Measurements from ENCODE around the gene MRPL27.
"Not testable (repeated sequence)": the region's sequence is repeated elsewhere in the genome, so short reads cannot be mapped to it uniquely, and the experiment has no call there.

The MRPL27 gene

DNA sequence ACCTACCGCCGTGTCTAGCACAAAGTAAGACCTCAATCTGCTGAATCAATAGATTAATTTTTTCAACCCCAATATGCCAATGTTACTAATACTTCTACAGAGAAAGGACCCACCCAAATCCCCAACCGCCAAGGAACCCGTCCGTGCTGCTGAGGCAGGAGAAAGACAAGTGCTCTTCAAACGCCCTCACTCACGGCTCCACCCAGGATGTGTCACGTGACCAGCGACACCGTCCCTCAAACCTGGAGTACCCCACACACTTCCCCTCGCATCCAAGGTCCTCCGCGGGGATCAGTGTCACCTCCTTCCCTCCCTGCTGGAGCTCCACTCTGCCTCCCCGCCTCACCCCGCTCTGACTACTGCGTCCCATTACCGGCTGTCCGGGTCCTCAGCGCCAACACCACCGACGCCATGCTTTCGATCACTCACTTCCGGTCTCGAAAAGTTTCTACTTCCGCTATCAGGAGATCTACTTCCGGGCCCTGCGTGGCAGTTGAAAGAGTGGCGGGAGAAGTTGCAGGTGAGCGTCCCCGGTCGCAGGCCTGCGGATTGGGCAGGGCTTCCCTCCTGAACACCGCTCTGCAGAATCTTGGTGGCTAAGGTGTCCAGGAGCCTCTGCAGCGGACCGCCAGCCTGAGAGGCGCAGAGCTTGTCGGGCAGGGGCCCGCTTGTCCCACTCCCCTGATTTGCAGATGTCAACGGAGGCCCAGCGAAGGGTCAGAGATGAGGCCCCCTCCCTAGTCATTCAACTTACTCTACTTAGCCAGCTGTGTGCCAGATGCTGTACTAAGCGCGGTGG, at the start of gene MRPL27, which contains the start of gene EME1:
MRPL27 (minus strand) TSS at position 427 of the 799 bp plus-strand sequence; CDS start at position 413, 14 bp downstream.
EME1 (plus strand) TSS at position 472 of the 799 bp plus-strand sequence. CDS start 1,980 bp downstream, outside the sequence.
- DNase-seq (ENCODE audit: low spot score): peak; percentile 84

DNA sequence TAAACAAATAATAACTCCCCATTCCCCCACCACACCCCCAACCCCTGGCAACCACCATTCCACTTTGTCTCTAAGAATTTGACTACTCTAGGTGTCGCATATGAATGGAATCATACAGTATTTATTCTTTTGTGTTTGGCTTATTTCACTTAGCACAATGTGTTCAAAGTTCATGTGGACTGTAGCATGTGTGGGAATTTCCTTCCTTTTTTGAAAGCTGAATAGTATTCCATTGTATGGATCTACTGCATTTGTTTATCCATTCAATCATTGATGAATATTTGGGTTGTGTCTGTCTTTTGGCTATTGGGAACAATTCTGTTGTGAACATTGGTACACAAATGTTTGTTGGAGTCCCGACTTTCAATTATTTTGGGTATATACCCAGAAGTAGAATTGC, 49.8 kb upstream of the MRPL27 start:
- no peak for DNase-seq (ENCODE audit: low spot score)

DNA sequence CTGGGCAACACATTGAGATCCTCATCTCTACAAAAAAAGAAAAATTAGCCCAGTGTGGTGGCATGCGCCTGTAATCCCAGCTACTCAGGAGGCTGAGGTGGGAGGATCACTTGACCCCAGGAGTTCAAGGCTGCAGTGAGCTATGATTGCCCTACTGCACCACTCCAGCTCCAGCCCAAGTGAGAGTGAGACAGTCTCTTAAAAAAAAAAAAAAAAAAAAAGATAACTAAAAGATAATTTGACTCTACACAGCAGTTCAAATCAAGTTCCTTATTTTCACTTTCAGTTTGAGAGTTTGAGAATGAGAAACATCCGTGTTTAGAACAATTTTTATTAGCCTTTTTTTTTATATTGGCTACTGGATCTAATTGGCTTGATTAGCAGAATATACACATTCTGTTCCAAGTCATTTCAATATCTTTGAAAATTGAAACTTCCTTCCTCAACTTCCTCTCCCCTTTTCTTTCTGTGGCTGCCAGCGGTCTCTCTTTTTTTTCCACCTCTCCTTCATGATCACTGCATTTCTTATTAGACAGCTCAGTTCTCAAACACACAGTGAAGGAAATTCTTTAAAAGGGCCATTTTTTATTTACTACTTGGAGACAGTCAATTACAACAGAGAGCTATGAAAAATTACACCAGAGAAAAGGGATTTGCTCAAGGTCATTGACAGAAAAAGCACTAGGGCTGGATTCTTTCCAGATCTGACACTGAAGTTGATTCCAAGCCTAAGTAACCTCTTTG, 48.5 kb upstream of the MRPL27 start:
- no peak for DNase-seq (ENCODE audit: low spot score)

GRCh38 chr17:50420419-50421112, 47.6 kb upstream of the MRPL27 start:
- no peak for DNase-seq (ENCODE audit: low spot score)

DNA sequence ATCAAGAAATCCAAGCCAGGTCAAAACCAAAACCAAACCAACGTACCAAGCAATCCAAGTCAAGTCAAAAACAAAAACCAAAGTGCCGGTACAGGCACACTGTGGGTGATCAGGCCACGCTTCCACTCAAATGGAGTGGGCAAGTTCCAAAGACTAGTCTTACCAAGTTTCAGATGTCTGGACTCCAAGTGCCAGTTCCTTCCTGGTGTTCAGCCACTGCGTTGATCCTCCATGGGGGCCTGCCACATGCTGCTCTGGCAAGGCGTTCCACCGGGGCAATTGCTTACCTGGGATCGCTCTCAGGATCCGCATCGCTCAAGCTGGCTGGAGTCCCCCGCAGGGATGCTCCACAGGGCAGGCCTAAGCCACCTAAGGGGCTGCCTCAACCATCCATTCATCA, 46.6 kb upstream of the MRPL27 start:
- not testable (repeated sequence) for DNase-seq (ENCODE audit: low spot score)

GRCh38 chr17:50414808-50415207, 41.8 kb upstream of the MRPL27 start:
- DNase-seq (ENCODE audit: low spot score): no peak

DNA sequence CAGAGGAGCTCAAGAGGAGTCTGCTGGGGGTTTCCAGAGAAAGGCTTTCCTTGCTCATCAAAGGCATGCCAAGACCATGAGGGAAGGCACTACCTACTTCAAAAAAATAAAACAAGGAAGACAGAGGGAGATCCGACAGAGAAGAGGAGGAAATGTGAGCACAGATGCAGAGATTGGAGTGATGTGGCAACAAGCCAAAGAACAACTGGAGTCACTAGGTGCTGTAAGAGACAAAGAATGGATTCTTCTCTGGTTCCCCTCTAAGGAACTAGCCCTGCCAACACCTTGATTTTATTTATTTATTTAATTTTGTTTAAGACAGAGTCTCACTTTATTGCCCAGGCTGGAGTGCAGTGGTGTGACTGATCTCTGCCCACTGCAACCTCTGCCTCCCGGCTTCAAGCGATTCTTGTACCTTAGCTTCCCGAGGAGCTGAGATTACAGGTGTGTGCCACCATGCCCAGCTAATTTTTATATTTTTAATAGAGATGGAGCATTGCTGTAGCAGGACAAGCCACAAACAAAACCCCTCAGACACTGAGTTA, 39.3 kb upstream of the MRPL27 start:
- DNase-seq (ENCODE audit: low spot score): no peak

- no peak for DNase-seq (ENCODE audit: low spot score)
These were observed 34.9 kb upstream of the MRPL27 start for GRCh38 chr17:50407921-50408320.

DNA sequence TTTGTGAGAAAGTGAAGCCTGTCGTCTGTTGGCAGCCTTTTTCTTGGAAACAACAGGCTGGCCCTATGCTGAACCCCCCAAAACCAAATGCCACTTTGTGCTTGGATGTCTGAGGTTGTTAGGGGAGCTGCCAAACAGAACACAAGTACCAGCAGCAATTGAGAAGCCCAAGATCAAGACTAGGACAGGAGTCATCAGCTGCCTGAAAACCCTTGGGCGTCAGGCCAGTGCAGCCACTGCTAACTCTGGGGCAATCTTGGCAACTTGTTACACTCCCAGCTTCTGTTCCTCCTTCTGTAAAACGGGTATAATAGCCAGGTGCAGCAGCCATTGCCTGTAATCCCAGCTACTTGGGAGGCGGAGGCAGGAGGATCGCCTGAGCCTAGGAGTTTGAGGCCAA, 33.6 kb upstream of the MRPL27 start:
- DNase-seq (ENCODE audit: low spot score): no peak

- not testable (repeated sequence) for DNase-seq (ENCODE audit: low spot score)
These were observed 32.4 kb upstream of the MRPL27 start for GRCh38 chr17:50405351-50405750.

DNA sequence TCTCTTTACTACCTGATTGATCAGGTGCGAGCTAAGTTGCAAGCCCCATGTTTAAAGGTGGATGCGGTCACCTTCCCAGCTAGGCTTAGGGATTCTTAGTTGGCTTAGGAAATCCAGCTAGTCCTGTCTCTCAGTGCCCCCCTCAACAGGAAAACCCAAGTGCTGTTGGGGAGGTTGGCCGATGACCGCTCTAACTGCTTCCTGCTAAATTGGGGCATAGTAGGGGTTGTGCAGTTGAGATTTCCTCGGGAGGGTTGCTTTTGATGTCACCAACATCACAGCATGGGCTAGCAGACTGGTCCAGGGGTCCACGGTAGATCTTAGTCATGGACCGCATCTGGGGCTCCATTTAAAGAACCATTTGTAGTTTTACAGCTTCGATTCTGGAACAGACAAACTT, 26.6 kb upstream of the MRPL27 start:
- not testable (repeated sequence) for DNase-seq (ENCODE audit: low spot score)

GRCh38 chr17:50398672-50399071, 25.7 kb upstream of the MRPL27 start:
- DNase-seq (ENCODE audit: low spot score): not testable (repeated sequence)

- no peak for DNase-seq (ENCODE audit: low spot score)
These were observed 24.9 kb upstream of the MRPL27 start for GRCh38 chr17:50397919-50398285.

DNA sequence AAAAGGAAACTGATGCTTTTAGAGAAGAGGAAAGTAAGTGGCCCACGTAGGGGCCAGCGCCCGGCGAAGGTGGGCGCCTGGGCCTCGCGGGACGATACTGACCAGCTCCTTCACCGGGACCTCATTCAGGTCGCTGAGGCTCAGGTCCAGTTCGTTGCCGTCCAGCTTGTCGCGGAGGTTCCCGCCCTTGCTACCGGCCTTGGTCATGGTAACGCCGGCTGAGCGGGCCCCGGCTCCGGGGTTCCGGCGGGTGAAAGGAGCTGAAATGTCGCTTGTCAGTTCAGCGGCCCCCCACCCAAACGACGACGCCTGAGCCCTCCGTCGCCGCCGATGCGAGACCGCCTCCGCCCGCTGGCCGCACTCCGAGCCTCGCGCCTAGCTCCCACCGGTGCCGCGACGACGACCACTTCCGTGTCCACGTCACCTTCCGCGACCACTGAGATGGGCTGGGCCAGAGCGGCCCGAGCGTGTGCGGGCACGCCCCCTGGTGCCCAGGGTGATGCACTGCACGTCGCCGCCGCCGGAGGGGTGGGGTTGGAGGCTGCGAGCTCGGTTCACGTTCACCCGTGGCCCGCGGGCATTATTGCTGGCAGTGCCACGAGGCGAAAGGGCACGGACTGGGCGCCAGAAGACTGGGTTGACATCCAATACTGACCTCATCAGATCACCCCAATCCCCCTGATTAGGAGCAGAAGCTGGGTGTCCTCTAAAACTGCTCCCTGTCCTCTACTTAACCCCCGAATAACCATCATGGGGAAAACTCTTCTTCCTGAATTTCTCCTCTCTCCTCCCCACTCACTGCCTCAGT, 24.3 kb upstream of the MRPL27 start, which contains the start of gene LRRC59:
LRRC59 (minus strand) TSS at position 413 of the 808 bp plus-strand sequence; CDS start at position 207, 206 bp downstream.
- peak; percentile 89 for DNase-seq (ENCODE audit: low spot score)

GRCh38 chr17:50396261-50397110, 23.5 kb upstream of the MRPL27 start:
- no peak for DNase-seq (ENCODE audit: low spot score)

DNA sequence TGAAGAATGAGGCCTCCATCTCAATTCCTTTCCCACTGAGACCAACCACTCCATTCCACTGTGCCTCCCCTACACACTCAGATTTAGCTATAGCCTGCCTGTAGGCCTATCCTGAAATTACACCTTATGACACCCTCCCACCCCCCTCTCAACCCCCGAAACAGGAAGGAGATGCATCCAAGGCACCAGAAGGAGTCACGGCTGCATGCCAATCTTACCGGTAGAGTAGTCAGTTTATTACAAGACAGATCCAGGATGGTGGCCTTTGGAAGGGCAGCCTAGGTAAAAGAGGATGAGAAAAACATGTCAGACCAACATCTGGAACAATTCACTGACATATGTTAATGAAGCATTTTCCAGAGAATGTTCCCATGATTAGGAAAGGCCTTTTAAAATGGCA, 21.7 kb upstream of the MRPL27 start:
- DNase-seq (ENCODE audit: low spot score): no peak

DNA sequence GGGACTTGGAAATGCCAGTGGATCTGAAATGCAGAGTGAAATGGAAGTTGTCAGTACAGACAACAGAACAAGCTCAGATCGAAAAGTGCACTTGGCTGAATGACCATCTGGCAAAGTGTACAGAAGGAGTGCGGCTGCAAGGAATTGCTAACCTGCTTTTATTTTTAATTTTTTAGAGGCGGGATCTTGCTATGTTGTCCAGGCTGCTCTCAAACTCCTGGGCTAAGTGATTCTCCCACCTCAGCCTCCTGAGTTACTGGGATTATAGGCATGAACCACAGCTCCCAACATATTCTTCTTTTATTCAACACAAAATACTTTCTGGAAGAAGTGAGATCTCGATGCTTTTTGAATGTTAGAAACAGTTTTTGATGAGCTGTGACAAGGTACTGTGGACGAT, 20.7 kb upstream of the MRPL27 start:
- DNase-seq (ENCODE audit: low spot score): no peak

- no peak for DNase-seq (ENCODE audit: low spot score)
These were observed 19.6 kb upstream of the MRPL27 start for GRCh38 chr17:50392621-50393020.

- DNase-seq (ENCODE audit: low spot score): no peak
These were observed 16.6 kb upstream of the MRPL27 start for GRCh38 chr17:50389534-50389933.

GRCh38 chr17:50388728-50389127, 15.7 kb upstream of the MRPL27 start:
- no peak for DNase-seq (ENCODE audit: low spot score)
